Panc1 (cell line): ENCODE results near the gene DNM3. TPM values are rescaled to one million over a fixed set of nuclear protein-coding genes. Genes with fewer than 3 reads are reported as not detected.

Source experiments
- ATAC-seq: fragments of 200-7000 bp; cut with Tn5 transposase; 2 replicates; pipeline ENCODE4 v1.9.1; 2020; ENCODE audit warnings: mild to moderate bottlenecking, moderate library complexity
- BruUV-seq: library from RNA; stranded (reverse); fragments of 400-500 nt; replicated peaks from 2 replicates; lab custom pipeline; 2021; lab: Mats Ljungman, UMichigan
- CTCF ChIA-PET: fragments of 300-600 bp; sonication (Branson Sonifier 250); formaldehyde crosslinking; loops from one replicate; lab custom pipeline; 2022; ENCODE audit warnings: antibody characterized with exemption; lab: Charles Lee
- POLR2A ChIA-PET: fragments of 300-600 bp; sonication (Branson Sonifier 250); formaldehyde crosslinking; loops from one replicate; lab custom pipeline; 2022; ENCODE audit warnings: antibody characterized with exemption; lab: Charles Lee
- DNase-seq: peaks from one replicate; pipeline ENCODE4 v3.0.0-alpha.2; 2010; ENCODE audit warnings: low read depth, low spot score
- H3K27ac ChIP-seq: 2 replicates; pipeline ENCODE4 v1.5.1; 2011; ENCODE audit warnings: mild to moderate bottlenecking, low read length, inconsistent platforms
- H3K27me3 ChIP-seq: fragments of 200-500 bp; sonication (Bioruptor generic); 2 replicates; pipeline ENCODE4 v1.6.0; 2014; ENCODE audit warnings: low read length, inconsistent platforms; ENCODE audit not compliant: control insufficient read depth, insufficient read depth
- H3K36me3 ChIP-seq: fragments of 200-500 bp; sonication (Bioruptor generic); 2 replicates; pipeline ENCODE4 v1.5.1; 2014; ENCODE audit warnings: inconsistent platforms, mild to moderate bottlenecking, low read length, moderate library complexity; ENCODE audit not compliant: control insufficient read depth, insufficient read depth
- H3K4me1 ChIP-seq: 2 replicates; pipeline ENCODE4 v1.5.1; 2011; ENCODE audit warnings: inconsistent platforms, mild to moderate bottlenecking, low read length, moderate library complexity; ENCODE audit not compliant: control insufficient read depth, insufficient read depth
- H3K4me3 ChIP-seq, 2 experiments: 2 replicates each; pipeline ENCODE4 v1.5.1; 2011 to 2012; ENCODE audit warnings: low read depth in 2 of 2, low read length in 2 of 2, mild to moderate bottlenecking in 2 of 2, inconsistent platforms in 1 of 2, moderate library complexity in 1 of 2
- H3K9me3 ChIP-seq: fragments of 200-500 bp; sonication (Bioruptor generic); 2 replicates; pipeline ENCODE4 v1.5.1; 2014; ENCODE audit warnings: low read depth, mild to moderate bottlenecking, inconsistent platforms, low read length, moderate library complexity; ENCODE audit not compliant: control insufficient read depth, insufficient read depth
- CTCF ChIP-seq: fragments of 450-650 bp; IDR thresholded peaks from 2 replicates; pipeline ENCODE4 v1.5.1; 2017; ENCODE audit warnings: mild to moderate bottlenecking
- POLR2AphosphoS5 ChIP-seq: IDR thresholded peaks from 2 replicates; pipeline ENCODE4 v1.6.1; 2012; ENCODE audit warnings: mild to moderate bottlenecking, low read depth, low read length, moderate library complexity
- REST ChIP-seq, 2 experiments: IDR thresholded peaks; 2 replicates each; pipeline ENCODE4 v1.6.1; 2011 to 2012; ENCODE audit warnings: low read depth in 2 of 2, control low read depth in 1 of 2, low read length in 1 of 2, mild to moderate bottlenecking in 1 of 2, moderate library complexity in 1 of 2; ENCODE audit not compliant: insufficient read depth in 1 of 2
- SIN3A ChIP-seq: IDR thresholded peaks from 2 replicates; pipeline ENCODE4 v1.6.1; 2012; ENCODE audit warnings: low read depth, mild to moderate bottlenecking, low read length, moderate library complexity, borderline replicate concordance; ENCODE audit not compliant: insufficient read depth
- TCF7L2 ChIP-seq: IDR thresholded peaks from 2 replicates; pipeline ENCODE4 v1.6.1; 2011; ENCODE audit warnings: mild to moderate bottlenecking, low read depth, low read length, inconsistent platforms
- in situ Hi-C: cut with HindIII; loops from 2 replicates; pipeline ENCODE4 v1.10.0; 2016; ENCODE audit warnings: low sequenced_read_pairs, low pct_unique_long_range_greater_than_20kb
- intact Hi-C: fragments of 100-400 bp; cut with micrococcal nuclease; formaldehyde crosslinking; loops from one replicate; pipeline ENCODE4 v1.10.0; 2022; ENCODE audit not compliant: unreplicated experiment
- total RNA-seq: library from RNA; stranded (reverse); gene quantifications from one replicate; pipeline ENCODE4 v1.2.1, GENCODE V29; 2021; ENCODE audit not compliant: unreplicated experiment

Gene DNM3
- total RNA-seq, 1 experiment from 2014 or later: 0.46 TPM

- ChIA-PET POLR2A (interaction anchor here (0.5 to 0.7 kb wide), 2 partner anchors 10 to 73 kb away, joined by 3 to 5 read pairs; no protein-coding TSS in a partner anchor), CTCF (no interaction called here)
- Histone ChIP-seq H3K4me3 (peak overlapping the region in 1 of 2 experiments; percentile 37; a peak in 1 of 4 replicates), H3K9me3 (no peaks in the 10 kb centered on the region), H3K27me3 (no peaks in the 10 kb centered on the region), H3K4me1 (peaks cover 13% of the 10 kb centered on the region), H3K27ac (peak overlapping the region; percentile 86; the same call in 1 of the 2 replicates), H3K36me3 (no peaks in the 10 kb centered on the region)
- in situ Hi-C loops (no loop called here), intact Hi-C loops (no loop called here)
- TF ChIP-seq SIN3A (no peak), REST (IDR thresholded peaks at IDR 0.05; ENCODE audit: insufficient read depth in 1 of 2, low read depth in 2 of 2, low read length in 1 of 2) (no peak), POLR2AphosphoS5 (no peak), CTCF (no peak), TCF7L2 (no peak)
- DNase-seq (no peak), ATAC-seq (no peak)
- no TSS peak for BruUV-seq
Measured at GRCh38 chr1:172142324-172142723, 301.0 kb downstream of the DNM3 start.

GRCh38 chr1:172143384-172144055, 302.2 kb downstream of the DNM3 start:
- Histone ChIP-seq H3K27me3 (no peaks in the 10 kb centered on the region), H3K9me3 (no peaks in the 10 kb centered on the region), H3K4me3 (peak overlapping the region in 1 of 2 experiments; percentile 37; a peak in 1 of 4 replicates), H3K27ac (peak overlapping the region; percentile 78), H3K36me3 (no peaks in the 10 kb centered on the region), H3K4me1 (peaks cover 13% of the 10 kb centered on the region)
- BruUV-seq: no TSS peak
- DNase-seq (no peak), ATAC-seq (no peak)
- CTCF ChIA-PET: no interaction called here
- POLR2A ChIA-PET: no interaction called here
- no peak for TF ChIP-seq SIN3A
- intact Hi-C loops (no loop called here), in situ Hi-C loops (no loop called here)

- H3K27ac ChIP-seq: peak overlapping the region; percentile 78
- no TSS peak for BruUV-seq
- no peaks in the 10 kb centered on the region for H3K9me3 ChIP-seq
- TF ChIP-seq POLR2AphosphoS5 (no peak), SIN3A (no peak), TCF7L2 (no peak), REST (IDR thresholded peaks at IDR 0.05; ENCODE audit: insufficient read depth in 1 of 2, low read depth in 2 of 2, low read length in 1 of 2) (no peak)
- in situ Hi-C loops: no loop called here
- peak overlapping the region in 1 of 2 experiments; percentile 37; a peak in 1 of 4 replicates for H3K4me3 ChIP-seq
- POLR2A ChIA-PET: no interaction called here
- CTCF ChIA-PET: no interaction called here
- DNase-seq: no peak
- peaks cover 13% of the 10 kb centered on the region for H3K4me1 ChIP-seq
- no peaks in the 10 kb centered on the region for H3K36me3 ChIP-seq
- no peaks in the 10 kb centered on the region for H3K27me3 ChIP-seq
- intact Hi-C loops: no loop called here
- no peak for ATAC-seq
Measured at GRCh38 chr1:172144445-172145061, 303.3 kb downstream of the DNM3 start.
